COLO668 (cell line): Measurements from ENCODE around the gene POLN.
"Not testable (repeated sequence)": the region's sequence is repeated elsewhere in the genome, so short reads cannot be mapped to it uniquely, and the experiment has no call there.

Source experiments
- DNase-seq: peaks from one replicate; lab custom pipeline; 2025; ENCODE audit not compliant: unreplicated experiment; lab: John Stamatoyannopoulos, UW

Gene POLN

GRCh38 chr4:2168469-2169319 lies 73.2 kb downstream of the POLN start:
- DNase-seq: peak; percentile 36

- no peak for DNase-seq
Observed at GRCh38 chr4:2166253-2166652, 75.7 kb downstream of the POLN start.

GRCh38 chr4:2165391-2165790 lies 76.5 kb downstream of the POLN start:
- no peak for DNase-seq

GRCh38 chr4:2163311-2163821 lies 78.6 kb downstream of the POLN start:
- DNase-seq: no peak

GRCh38 chr4:2161092-2161703 lies 80.7 kb downstream of the POLN start:
- DNase-seq: not testable (repeated sequence)

GRCh38 chr4:2159931-2160330 lies 82.0 kb downstream of the POLN start:
- DNase-seq: no peak

GRCh38 chr4:2155246-2155645 lies 86.7 kb downstream of the POLN start:
- DNase-seq: no peak

- DNase-seq: no peak
Observed at GRCh38 chr4:2154215-2154740, 87.6 kb downstream of the POLN start.

- DNase-seq: no peak
Observed at GRCh38 chr4:2151544-2151943, 90.4 kb downstream of the POLN start.

GRCh38 chr4:2150076-2150475 lies 91.8 kb downstream of the POLN start:
- DNase-seq: no peak

GRCh38 chr4:2142630-2143427 lies 99.1 kb downstream of the POLN start:
- DNase-seq: no peak

- no peak for DNase-seq
Observed at GRCh38 chr4:2141762-2142451, 100.0 kb downstream of the POLN start.

GRCh38 chr4:2141022-2141761 lies 100.7 kb downstream of the POLN start:
- DNase-seq: no peak

GRCh38 chr4:2138846-2139500 lies 102.9 kb downstream of the POLN start:
- DNase-seq: no peak

GRCh38 chr4:2136726-2137125 lies 105.2 kb downstream of the POLN start:
- no peak for DNase-seq

- no peak for DNase-seq
Observed at GRCh38 chr4:2135083-2135482, 106.8 kb downstream of the POLN start.

- DNase-seq: no peak
Observed at GRCh38 chr4:2132438-2132837, 109.5 kb downstream of the POLN start.

- DNase-seq: no peak
Observed at GRCh38 chr4:2127609-2128332, 114.2 kb downstream of the POLN start.
